Astrocyte (in vitro differentiated cells and primary cell): ENCODE measurements around the gene C5. TPM values are rescaled to one million over a fixed set of nuclear protein-coding genes. Genes with fewer than 3 reads are reported as not detected.

Experiments
- DNase-seq: peaks from one replicate; pipeline ENCODE4 v3.0.0-alpha.2; 2010; ENCODE audit warnings: low read depth
- FAIRE-seq: peaks from 2 replicates; lab custom pipeline; 2011; peaks lifted over from hg19 to GRCh38; lab: Jason Lieb, UNC
- H2AFZ ChIP-seq: 2 replicates; pipeline ENCODE4 v1.6.0; 2012; ENCODE audit warnings: low read depth, low read length, inconsistent platforms
- H3K27ac ChIP-seq: 2 replicates; pipeline ENCODE4 v1.5.1; 2011; ENCODE audit warnings: low read depth, low read length, inconsistent platforms
- H3K27me3 ChIP-seq: 2 replicates; pipeline ENCODE4 v1.6.0; 2011; ENCODE audit warnings: low read length, inconsistent platforms; ENCODE audit not compliant: insufficient read depth
- H3K36me3 ChIP-seq: 2 replicates; pipeline ENCODE4 v1.5.1; 2011; ENCODE audit warnings: low read length, inconsistent platforms; ENCODE audit not compliant: insufficient read depth
- H3K4me1 ChIP-seq: 2 replicates; pipeline ENCODE4 v1.5.1; 2011; ENCODE audit warnings: low read length, inconsistent platforms; ENCODE audit not compliant: insufficient read depth
- H3K4me2 ChIP-seq: 2 replicates; pipeline ENCODE4 v1.6.0; 2012; ENCODE audit warnings: low read length, inconsistent platforms
- H3K4me3 ChIP-seq: 2 replicates; pipeline ENCODE4 v1.5.1; 2011; ENCODE audit warnings: low read depth, mild to moderate bottlenecking, low read length, inconsistent platforms; ENCODE audit not compliant: insufficient read depth
- H3K79me2 ChIP-seq: 2 replicates; pipeline ENCODE4 v1.6.0; 2012; ENCODE audit warnings: mild to moderate bottlenecking, low read length, inconsistent platforms; ENCODE audit not compliant: insufficient read depth
- H3K9ac ChIP-seq: 2 replicates; pipeline ENCODE4 v1.6.0; 2012; ENCODE audit warnings: mild to moderate bottlenecking, low read length, inconsistent platforms
- H3K9me3 ChIP-seq: 2 replicates; pipeline ENCODE4 v1.5.1; 2012; ENCODE audit warnings: low read depth, mild to moderate bottlenecking, low read length, inconsistent platforms; ENCODE audit not compliant: insufficient read depth
- H4K20me1 ChIP-seq: 2 replicates; pipeline ENCODE4 v1.6.0; 2012; ENCODE audit warnings: low read length, inconsistent platforms; ENCODE audit not compliant: insufficient read depth
- H3K27ac Mint-ChIP-seq: one replicate; pipeline ENCODE4 v1.8.0; 2021; ENCODE audit warnings: mild to moderate bottlenecking, mixed read lengths; ENCODE audit not compliant: unreplicated experiment
- H3K27me3 Mint-ChIP-seq: one replicate; pipeline ENCODE4 v1.8.0; 2021; ENCODE audit warnings: low read depth, mixed read lengths; ENCODE audit not compliant: unreplicated experiment
- H3K36me3 Mint-ChIP-seq: one replicate; pipeline ENCODE4 v1.8.0; 2021; ENCODE audit warnings: low read depth, mixed read lengths; ENCODE audit not compliant: unreplicated experiment
- H3K4me1 Mint-ChIP-seq: one replicate; pipeline ENCODE4 v1.8.0; 2021; ENCODE audit warnings: low read depth, mixed read lengths; ENCODE audit not compliant: unreplicated experiment
- H3K4me3 Mint-ChIP-seq: one replicate; pipeline ENCODE4 v1.8.0; 2021; ENCODE audit warnings: mild to moderate bottlenecking, moderate library complexity, mixed read lengths; ENCODE audit not compliant: unreplicated experiment
- H3K9me3 Mint-ChIP-seq: one replicate; pipeline ENCODE4 v1.8.0; 2021; ENCODE audit warnings: mild to moderate bottlenecking, mixed read lengths; ENCODE audit not compliant: unreplicated experiment
- EZH2 ChIP-seq: IDR thresholded peaks from 2 replicates; pipeline ENCODE4 v1.6.1; 2012; ENCODE audit warnings: mild to moderate bottlenecking, low read length, inconsistent platforms; ENCODE audit not compliant: insufficient read depth
- total RNA-seq: library from RNA; stranded (reverse); gene quantifications from 2 replicates; pipeline ENCODE4 v1.2.1, GENCODE V29; 2021
- TF ChIP-seq, protein P1 (sequence below): IDR thresholded peaks from 2 replicates; pipeline ENCODE4 v1.5.1; 2011; ENCODE audit warnings: low read depth, mild to moderate bottlenecking, inconsistent platforms, low read length, moderate library complexity; ENCODE audit not compliant: insufficient read depth

Gene C5
- total RNA-seq, 1 donor from 2014 or later, result 1.1 TPM

DNA sequence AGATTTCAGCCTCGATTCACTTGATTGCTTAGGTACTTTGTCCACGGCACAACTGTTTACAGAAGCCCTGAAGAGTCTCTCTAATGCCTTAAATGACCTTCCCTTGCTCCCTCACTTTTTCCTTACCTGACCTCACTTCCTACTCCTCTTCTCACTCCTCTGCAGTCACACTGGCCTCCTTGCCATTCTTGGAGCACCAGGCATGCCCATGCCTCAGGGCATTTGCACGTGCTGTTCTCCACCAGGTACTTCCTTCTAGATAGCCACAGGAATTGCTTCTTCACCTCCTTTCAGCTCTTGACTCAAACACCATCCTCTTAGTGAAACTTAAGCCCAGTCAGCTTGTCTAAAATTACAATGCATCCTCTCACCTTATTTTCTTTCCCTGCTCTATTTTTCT is 71.1 kb downstream of the C5 start:
- no peak for FAIRE-seq
- Mint-ChIP-seq H3K27me3 (peaks cover 4% of the 10 kb centered on the region), H3K27ac (no peak overlapping the region), H3K4me1 (peaks cover 9% of the 10 kb centered on the region), H3K36me3 (no peaks in the 10 kb centered on the region), H3K9me3 (no peaks in the 10 kb centered on the region), H3K4me3 (no peak overlapping the region)
- Histone ChIP-seq H4K20me1 (no peaks in the 10 kb centered on the region), H3K9ac (no peak overlapping the region), H2AFZ (no peak overlapping the region), H3K79me2 (no peaks in the 10 kb centered on the region), H3K4me1 (no peaks in the 10 kb centered on the region), H3K9me3 (no peaks in the 10 kb centered on the region), H3K36me3 (no peaks in the 10 kb centered on the region), H3K27me3 (no peaks in the 10 kb centered on the region), H3K4me3 (no peak overlapping the region), H3K27ac (no peak overlapping the region), H3K4me2 (no peak overlapping the region)
- TF ChIP-seq, protein P1, sequence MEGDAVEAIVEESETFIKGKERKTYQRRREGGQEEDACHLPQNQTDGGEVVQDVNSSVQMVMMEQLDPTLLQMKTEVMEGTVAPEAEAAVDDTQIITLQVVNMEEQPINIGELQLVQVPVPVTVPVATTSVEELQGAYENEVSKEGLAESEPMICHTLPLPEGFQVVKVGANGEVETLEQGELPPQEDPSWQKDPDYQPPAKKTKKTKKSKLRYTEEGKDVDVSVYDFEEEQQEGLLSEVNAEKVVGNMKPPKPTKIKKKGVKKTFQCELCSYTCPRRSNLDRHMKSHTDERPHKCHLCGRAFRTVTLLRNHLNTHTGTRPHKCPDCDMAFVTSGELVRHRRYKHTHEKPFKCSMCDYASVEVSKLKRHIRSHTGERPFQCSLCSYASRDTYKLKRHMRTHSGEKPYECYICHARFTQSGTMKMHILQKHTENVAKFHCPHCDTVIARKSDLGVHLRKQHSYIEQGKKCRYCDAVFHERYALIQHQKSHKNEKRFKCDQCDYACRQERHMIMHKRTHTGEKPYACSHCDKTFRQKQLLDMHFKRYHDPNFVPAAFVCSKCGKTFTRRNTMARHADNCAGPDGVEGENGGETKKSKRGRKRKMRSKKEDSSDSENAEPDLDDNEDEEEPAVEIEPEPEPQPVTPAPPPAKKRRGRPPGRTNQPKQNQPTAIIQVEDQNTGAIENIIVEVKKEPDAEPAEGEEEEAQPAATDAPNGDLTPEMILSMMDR, result no peak
- no peak for DNase-seq

DNA sequence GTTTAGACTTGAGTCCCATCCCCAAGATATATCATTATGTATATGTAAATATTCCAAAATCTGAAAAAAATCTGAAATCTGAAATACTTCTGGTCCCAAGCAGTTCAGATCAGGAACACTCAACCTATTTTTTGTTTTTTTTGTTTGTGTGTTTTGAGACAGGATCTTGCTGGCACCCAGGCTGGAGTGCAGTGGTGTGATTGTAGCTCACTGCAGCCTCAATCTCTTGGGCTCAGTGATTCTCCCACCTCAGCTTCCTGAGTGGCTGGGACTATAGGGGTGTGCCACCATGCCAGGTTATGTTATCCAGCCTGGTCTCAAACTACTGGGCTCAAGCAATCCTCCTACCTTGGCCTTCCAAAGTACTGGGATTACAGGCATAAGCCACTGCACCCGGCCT is 72.8 kb downstream of the C5 start:
- H3K9me3 Mint-ChIP-seq, result no peaks in the 10 kb centered on the region
- H3K4me1 Mint-ChIP-seq, result peaks cover 9% of the 10 kb centered on the region
- H3K4me3 Mint-ChIP-seq, result no peak overlapping the region
- H3K4me2 ChIP-seq, result no peak overlapping the region
- H3K9ac ChIP-seq, result no peak overlapping the region
- no peaks in the 10 kb centered on the region for H3K27me3 ChIP-seq
- DNase-seq, result no peak
- H3K9me3 ChIP-seq, result no peaks in the 10 kb centered on the region
- no peaks in the 10 kb centered on the region for H4K20me1 ChIP-seq
- H3K27ac ChIP-seq, result no peak overlapping the region
- H3K36me3 Mint-ChIP-seq, result no peaks in the 10 kb centered on the region
- TF ChIP-seq, protein P1, result no peak
- TF ChIP-seq EZH2, result no peak
- H3K4me3 ChIP-seq, result no peak overlapping the region
- H3K27ac Mint-ChIP-seq, result no peak overlapping the region
- no peaks in the 10 kb centered on the region for H3K36me3 ChIP-seq
- H2AFZ ChIP-seq, result no peak overlapping the region
- H3K4me1 ChIP-seq, result no peaks in the 10 kb centered on the region
- H3K79me2 ChIP-seq, result no peaks in the 10 kb centered on the region
- H3K27me3 Mint-ChIP-seq, result peaks cover 6% of the 10 kb centered on the region
- no peak for FAIRE-seq

DNA sequence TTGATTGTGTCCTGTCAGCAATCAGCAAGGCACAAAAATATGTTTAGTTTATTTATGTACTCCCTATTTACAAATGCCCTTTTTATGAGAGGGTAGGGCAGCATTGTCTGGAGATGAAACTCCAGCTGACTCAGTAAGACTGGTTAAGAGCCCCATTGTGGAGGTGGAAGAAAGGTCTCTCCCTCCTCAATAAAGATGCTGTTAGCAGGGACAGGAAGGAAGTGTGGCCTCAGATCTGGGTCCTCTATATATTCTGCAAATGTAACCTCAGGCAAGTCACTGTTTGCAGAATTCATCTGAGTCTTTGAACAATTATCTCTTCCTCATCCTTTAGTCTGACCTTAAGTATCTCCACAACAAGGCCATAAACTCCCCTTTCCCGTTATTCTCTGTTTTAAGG is 75.2 kb downstream of the C5 start:
- Mint-ChIP-seq H3K27me3 (peaks cover 7% of the 10 kb centered on the region), H3K4me1 (peaks cover 9% of the 10 kb centered on the region), H3K27ac (no peak overlapping the region)

More for the DNA sequence above, 75.2 kb downstream of the C5 start:
- Histone ChIP-seq H3K79me2 (no peaks in the 10 kb centered on the region), H4K20me1 (no peaks in the 10 kb centered on the region), H3K4me3 (no peak overlapping the region), H3K4me2 (no peak overlapping the region), H3K9ac (no peak overlapping the region), H3K27me3 (no peaks in the 10 kb centered on the region), H3K4me1 (no peaks in the 10 kb centered on the region), H2AFZ (no peak overlapping the region), H3K36me3 (no peaks in the 10 kb centered on the region), H3K27ac (no peak overlapping the region), H3K9me3 (no peaks in the 10 kb centered on the region)
- FAIRE-seq (no peak), DNase-seq (no peak)
- Mint-ChIP-seq H3K36me3 (no peaks in the 10 kb centered on the region), H3K4me3 (no peak overlapping the region), H3K9me3 (no peaks in the 10 kb centered on the region)
- no peak for TF ChIP-seq EZH2
- TF ChIP-seq, protein P1, result no peak
